Measurements from ENCODE around the gene PKD2L1. TPM values are rescaled to one million over a fixed set of nuclear protein-coding genes. Genes with fewer than 3 reads are reported as not detected.

The PKD2L1 gene
- total and polyA plus RNA-seq, 9 of the 15 experiments (the other 6 are each of a cell fraction or from before 2014, with no cell fraction given), result not detected

DNA sequence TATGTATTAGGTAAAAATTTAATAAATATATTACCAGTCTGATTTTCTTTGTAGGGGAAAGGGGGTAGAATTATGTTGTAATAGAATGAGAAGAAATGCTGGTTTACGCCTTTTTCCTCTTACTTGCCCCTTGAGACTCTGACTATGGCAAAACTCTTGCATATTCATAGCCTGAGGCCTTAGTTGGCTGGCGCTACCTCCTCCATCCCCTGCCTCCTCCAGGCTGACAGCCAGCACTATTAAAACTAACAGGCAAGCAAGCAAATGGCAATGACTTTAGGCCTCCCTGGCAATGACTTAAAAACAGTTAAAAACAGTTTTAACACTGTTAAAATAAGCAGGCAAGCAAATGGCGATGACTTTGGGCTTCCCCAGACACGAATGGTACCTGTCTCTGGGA is 14.4 kb downstream of the PKD2L1 start:
- no peaks in the 10 kb centered on the region for H4K20me1 ChIP-seq (replicated peaks; ENCODE audit: control insufficient read depth, insufficient read depth, low read length)
- no peak overlapping the region for H3K4me3 ChIP-seq
- H3K27me3 ChIP-seq (ENCODE audit: control insufficient read depth in 2 of 2, insufficient read depth in 2 of 2, low read length in 2 of 2), result peaks cover 6 to 9% of the 10 kb centered on the region in 2 experiments; a peak in 4 of 5 replicates
- intact Hi-C loops (cut with micrococcal nuclease), result no loop called here
- ATAC-seq (no peak), FAIRE-seq (no peak), DNase-seq (ENCODE audit: extremely low read depth in 1 of 4, low spot score in 3 of 4) (no peak)
- no peak overlapping the region for H3K27ac ChIP-seq (ENCODE audit: extremely low read depth, low read depth, low read length)
- POLR2A ChIA-PET, result interaction anchor here (0.7 kb wide), 1 partner anchor 15 kb away, joined by 3 read pairs; no protein-coding TSS in a partner anchor
- no peak overlapping the region for H2AFZ ChIP-seq (ENCODE audit: low read depth, low read length)
- no peaks in the 10 kb centered on the region for H3K9me1 ChIP-seq (ENCODE audit: control insufficient read depth, insufficient read depth, low read length)
- in situ Hi-C loops (cut with MboI), result no loop called here
- 13% methylated on average over 4 of the region's 4 CpGs for WGBS (ENCODE audit: insufficient coverage, low coverage, missing lambda C conversion rate)
- H3K9ac ChIP-seq (ENCODE audit: insufficient read depth in 1 of 2, low read depth in 2 of 2, low read length in 2 of 2), result no peak overlapping the region
- H3K79me2 ChIP-seq (ENCODE audit: control insufficient read depth, insufficient read depth, low read length), result no peaks in the 10 kb centered on the region
- no peaks in the 10 kb centered on the region for H3K36me3 ChIP-seq (ENCODE audit: control insufficient read depth, insufficient read depth, low read length)
- TF ChIP-seq, protein P1, sequence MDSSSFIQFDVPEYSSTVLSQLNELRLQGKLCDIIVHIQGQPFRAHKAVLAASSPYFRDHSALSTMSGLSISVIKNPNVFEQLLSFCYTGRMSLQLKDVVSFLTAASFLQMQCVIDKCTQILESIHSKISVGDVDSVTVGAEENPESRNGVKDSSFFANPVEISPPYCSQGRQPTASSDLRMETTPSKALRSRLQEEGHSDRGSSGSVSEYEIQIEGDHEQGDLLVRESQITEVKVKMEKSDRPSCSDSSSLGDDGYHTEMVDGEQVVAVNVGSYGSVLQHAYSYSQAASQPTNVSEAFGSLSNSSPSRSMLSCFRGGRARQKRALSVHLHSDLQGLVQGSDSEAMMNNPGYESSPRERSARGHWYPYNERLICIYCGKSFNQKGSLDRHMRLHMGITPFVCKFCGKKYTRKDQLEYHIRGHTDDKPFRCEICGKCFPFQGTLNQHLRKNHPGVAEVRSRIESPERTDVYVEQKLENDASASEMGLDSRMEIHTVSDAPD (CRISPR knock-in tag; IDR thresholded peaks at IDR 0.05), result no peak
- no peak for TF ChIP-seq ELF4 (CRISPR knock-in tag; IDR thresholded peaks at IDR 0.05)
- TF ChIP-seq, protein P2, sequence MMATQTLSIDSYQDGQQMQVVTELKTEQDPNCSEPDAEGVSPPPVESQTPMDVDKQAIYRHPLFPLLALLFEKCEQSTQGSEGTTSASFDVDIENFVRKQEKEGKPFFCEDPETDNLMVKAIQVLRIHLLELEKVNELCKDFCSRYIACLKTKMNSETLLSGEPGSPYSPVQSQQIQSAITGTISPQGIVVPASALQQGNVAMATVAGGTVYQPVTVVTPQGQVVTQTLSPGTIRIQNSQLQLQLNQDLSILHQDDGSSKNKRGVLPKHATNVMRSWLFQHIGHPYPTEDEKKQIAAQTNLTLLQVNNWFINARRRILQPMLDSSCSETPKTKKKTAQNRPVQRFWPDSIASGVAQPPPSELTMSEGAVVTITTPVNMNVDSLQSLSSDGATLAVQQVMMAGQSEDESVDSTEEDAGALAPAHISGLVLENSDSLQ (IDR thresholded peaks at IDR 0.05), result no peak
- TF ChIP-seq MTA1 (IDR thresholded peaks at IDR 0.05; ENCODE audit: borderline replicate concordance), result no peak
- TF ChIP-seq, protein P3, sequence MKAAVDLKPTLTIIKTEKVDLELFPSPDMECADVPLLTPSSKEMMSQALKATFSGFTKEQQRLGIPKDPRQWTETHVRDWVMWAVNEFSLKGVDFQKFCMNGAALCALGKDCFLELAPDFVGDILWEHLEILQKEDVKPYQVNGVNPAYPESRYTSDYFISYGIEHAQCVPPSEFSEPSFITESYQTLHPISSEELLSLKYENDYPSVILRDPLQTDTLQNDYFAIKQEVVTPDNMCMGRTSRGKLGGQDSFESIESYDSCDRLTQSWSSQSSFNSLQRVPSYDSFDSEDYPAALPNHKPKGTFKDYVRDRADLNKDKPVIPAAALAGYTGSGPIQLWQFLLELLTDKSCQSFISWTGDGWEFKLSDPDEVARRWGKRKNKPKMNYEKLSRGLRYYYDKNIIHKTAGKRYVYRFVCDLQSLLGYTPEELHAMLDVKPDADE (conservative IDR thresholded peaks at IDR 0.05; ENCODE audit: control insufficient read depth, low read depth, low read length), result no peak
- TF ChIP-seq HNRNPH1 (optimal IDR thresholded peaks at IDR 0.05; ENCODE audit: low read depth, low read length), result no peak
- no peak for TF ChIP-seq ATF7 (IDR thresholded peaks at IDR 0.05)
- TF ChIP-seq, protein P4, sequence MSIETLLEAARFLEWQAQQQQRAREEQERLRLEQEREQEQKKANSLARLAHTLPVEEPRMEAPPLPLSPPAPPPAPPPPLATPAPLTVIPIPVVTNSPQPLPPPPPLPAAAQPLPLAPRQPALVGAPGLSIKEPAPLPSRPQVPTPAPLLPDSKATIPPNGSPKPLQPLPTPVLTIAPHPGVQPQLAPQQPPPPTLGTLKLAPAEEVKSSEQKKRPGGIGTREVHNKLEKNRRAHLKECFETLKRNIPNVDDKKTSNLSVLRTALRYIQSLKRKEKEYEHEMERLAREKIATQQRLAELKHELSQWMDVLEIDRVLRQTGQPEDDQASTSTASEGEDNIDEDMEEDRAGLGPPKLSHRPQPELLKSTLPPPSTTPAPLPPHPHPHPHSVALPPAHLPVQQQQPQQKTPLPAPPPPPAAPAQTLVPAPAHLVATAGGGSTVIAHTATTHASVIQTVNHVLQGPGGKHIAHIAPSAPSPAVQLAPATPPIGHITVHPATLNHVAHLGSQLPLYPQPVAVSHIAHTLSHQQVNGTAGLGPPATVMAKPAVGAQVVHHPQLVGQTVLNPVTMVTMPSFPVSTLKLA (conservative IDR thresholded peaks at IDR 0.05), result no peak
- TF ChIP-seq SMAD3 (CRISPR knock-in tag; conservative IDR thresholded peaks at IDR 0.05), result no peak
- no peak for TF ChIP-seq TEAD4 (IDR thresholded peaks at IDR 0.05; ENCODE audit: low read length)
- no peak for TF ChIP-seq TEAD4 (CRISPR knock-in tag; IDR thresholded peaks at IDR 0.05; ENCODE audit: borderline replicate concordance)
- TF ChIP-seq PTBP1 (IDR thresholded peaks at IDR 0.05; ENCODE audit: low read depth, low read length), result no peak
- H3K9me3 ChIP-seq (replicated peaks; ENCODE audit: control insufficient read depth, insufficient read depth, low read depth, low read length), result no peaks in the 10 kb centered on the region
- BruUV-seq (replicated peaks), result no TSS peak
- CTCF ChIA-PET (ENCODE audit: low intra/inter-chr PET ratio), result no interaction called here
- no peaks in the 10 kb centered on the region; a peak in 1 of 5 replicates for H3K4me1 ChIP-seq (replicated peaks in 1 of 2; ENCODE audit: control insufficient read depth in 2 of 2, insufficient read depth in 2 of 2, low read length in 2 of 2)
- no peak overlapping the region for H3K4me2 ChIP-seq (ENCODE audit: insufficient read depth, low read length)
